GF-D8 (cell line): ENCODE results near the gene ABCC10.
"Not testable (repeated sequence)": the region's sequence is repeated elsewhere in the genome, so short reads cannot be mapped to it uniquely, and the experiment has no call there.

Source experiments
- DNase-seq: peaks from one replicate; lab custom pipeline; 2025; lab: John Stamatoyannopoulos, UW

The ABCC10 gene

DNA sequence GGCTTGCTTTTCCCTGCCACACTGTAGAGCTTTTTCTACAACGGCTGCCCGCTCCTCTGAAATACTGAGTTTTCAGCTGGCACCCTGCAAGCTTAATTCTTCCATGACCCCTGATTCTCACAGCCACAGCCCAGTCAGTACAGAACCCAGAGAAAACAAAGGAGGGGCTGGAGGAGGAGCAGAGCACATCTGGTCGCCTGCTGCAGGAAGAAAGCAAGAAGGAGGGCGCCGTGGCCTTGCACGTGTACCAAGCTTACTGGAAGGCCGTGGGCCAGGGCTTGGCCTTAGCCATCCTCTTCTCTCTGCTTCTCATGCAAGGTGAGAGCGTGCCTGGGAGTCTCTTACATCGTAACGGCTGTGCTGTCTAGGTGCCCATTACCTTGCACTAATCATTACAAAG, 16.7 kb downstream of the ABCC10 start:
- no peak for DNase-seq

DNA sequence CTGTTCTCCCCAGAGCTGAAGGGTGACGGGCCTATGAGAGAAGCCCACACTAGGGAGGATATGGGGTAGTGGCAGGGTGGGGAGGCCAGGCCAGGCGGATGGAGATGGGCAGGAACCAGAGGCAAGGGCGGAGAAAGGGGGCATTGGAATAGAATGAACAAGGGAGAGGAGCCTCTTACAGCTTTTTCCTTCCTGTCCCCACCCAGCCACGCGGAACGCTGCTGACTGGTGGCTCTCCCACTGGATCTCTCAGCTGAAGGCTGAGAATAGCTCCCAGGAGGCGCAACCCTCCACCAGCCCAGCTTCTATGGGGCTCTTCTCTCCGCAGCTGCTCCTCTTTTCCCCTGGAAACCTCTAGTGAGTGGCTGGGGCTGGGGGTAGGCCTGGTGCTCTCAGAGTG, 17.2 kb downstream of the ABCC10 start:
- no peak for DNase-seq

DNA sequence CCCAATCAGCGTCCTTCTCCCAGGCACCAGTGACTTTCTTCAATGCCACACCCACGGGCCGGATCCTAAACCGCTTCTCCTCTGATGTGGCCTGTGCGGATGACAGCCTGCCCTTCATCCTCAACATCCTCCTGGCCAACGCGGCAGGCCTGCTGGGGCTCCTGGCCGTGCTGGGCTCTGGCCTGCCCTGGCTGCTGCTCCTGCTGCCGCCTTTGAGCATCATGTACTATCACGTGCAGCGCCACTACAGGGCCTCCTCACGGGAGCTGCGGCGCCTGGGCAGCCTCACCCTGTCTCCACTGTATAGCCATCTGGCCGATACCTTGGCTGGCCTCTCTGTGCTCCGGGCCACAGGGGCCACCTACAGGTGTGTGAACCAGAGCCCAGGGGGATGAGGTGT, 18.2 kb downstream of the ABCC10 start:
- DNase-seq: no peak

DNA sequence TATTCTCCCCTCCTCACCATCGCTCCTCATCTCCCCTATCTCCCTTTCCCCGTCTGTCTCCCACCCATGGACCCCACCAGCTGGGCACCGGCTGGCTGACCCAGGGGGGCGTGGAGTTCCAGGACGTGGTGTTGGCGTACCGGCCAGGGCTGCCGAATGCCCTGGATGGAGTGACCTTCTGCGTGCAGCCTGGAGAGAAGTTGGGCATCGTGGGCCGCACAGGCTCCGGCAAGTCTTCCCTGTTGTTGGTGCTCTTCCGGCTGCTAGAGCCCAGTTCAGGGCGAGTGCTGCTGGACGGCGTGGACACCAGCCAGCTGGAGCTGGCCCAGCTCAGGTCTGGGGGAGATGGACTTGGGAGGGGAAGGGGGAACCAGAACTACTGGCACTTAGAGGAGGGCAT, 20.3 kb downstream of the ABCC10 start:
- no peak for DNase-seq

DNA sequence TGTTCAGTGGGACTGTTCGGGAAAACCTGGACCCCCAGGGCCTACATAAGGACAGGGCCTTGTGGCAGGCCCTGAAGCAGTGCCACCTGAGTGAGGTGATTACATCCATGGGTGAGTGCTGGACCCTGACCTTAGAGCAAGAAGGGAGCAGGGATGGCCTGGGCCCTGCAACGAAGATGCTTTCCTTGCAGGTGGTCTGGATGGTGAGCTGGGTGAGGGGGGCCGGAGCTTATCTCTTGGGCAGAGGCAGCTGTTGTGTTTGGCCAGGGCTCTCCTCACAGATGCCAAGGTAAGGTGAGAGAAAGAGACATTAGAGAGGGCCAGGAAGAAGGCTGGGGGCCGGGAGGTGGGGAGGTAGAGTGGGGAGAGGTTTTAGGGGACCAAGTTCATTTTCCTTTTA, 21.6 kb downstream of the ABCC10 start:
- no peak for DNase-seq

DNA sequence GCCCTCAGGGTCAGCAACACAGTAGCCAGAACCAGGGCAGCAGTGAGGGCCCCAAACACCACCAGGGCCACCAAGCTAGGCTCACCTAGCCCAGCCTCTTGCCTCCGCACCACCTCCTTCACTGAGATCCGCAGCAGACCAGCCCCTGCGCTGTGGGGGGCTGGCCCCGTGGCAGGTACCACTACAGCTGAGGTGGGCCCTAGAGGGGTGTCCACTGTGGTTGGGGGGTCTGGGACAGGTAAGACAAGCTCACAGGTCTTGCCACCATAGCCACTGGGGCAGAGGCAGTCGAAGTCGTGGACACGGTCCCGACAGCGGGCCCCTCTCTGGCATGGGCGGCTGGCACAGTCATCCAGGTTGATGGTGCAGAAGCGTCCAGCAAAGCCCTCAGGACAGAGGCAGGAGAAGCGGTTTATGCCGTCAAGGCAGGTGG, 23.4 kb downstream of the ABCC10 start:
- DNase-seq: no peak

- DNase-seq: no peak
Measured at GRCh38 chr6:43451348-43451747, 24.0 kb downstream of the ABCC10 start.

DNA sequence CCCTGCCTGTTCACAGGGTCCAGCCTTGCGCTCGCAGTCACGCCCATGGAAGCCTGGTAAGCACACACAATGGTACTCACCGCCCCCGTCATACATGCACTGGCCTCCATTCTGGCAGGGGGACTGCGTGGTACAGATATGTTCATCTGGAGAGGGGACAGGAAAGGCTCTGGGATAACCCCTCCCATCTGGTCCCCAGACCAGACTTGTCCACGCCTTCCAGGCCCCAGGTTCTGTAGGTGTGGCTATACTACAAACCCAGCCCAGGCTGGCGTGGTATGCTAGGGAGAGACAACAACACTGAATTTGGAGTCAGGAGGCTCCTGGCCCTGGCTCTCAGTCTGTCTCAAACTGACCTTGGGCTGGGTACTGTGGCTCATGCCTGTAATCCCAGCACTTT, 24.6 kb downstream of the ABCC10 start:
- DNase-seq: no peak

DNA sequence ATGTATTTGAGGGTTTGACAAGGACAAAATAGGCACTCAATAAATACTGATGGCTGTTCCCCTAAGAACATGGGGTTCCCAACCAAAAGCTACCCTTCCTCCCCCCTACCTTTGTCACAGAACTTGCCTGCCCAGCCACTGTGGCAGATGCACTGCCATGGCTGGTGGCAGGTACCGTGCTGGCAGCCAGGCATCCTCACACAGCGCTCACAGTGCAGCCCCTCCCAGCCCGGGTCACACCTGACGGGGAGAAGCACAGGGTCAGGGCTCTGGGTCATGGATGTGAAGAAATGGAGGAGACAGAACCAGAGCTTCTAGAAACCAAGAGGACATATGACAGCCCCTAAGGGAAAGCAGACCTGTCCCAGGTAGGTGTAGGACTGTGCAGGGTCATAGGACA, 25.6 kb downstream of the ABCC10 start:
- DNase-seq: no peak

DNA sequence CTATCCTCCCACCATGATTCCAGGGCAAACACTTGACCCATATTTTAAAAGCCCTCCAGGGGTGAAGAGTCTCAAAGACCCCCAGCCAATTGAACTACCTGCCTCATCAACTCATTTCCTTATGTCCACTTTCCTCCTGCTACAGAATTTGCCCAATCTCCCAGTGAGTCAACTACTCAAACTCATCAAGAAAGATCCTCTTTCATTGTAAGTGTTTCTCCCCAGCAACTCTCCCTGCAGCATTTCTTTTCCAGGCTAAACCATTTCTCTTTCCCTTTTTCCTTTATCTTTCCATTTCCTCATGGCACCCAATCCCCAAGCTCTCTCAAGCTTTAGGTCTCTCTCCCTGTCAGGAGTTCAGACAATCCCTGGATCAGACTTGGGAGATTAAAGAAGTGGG, 26.5 kb downstream of the ABCC10 start:
- no peak for DNase-seq

- DNase-seq: no peak
Measured at GRCh38 chr6:43454290-43454695, 27.0 kb downstream of the ABCC10 start.

GRCh38 chr6:43454696-43455530, 27.6 kb downstream of the ABCC10 start:
- DNase-seq: no peak

DNA sequence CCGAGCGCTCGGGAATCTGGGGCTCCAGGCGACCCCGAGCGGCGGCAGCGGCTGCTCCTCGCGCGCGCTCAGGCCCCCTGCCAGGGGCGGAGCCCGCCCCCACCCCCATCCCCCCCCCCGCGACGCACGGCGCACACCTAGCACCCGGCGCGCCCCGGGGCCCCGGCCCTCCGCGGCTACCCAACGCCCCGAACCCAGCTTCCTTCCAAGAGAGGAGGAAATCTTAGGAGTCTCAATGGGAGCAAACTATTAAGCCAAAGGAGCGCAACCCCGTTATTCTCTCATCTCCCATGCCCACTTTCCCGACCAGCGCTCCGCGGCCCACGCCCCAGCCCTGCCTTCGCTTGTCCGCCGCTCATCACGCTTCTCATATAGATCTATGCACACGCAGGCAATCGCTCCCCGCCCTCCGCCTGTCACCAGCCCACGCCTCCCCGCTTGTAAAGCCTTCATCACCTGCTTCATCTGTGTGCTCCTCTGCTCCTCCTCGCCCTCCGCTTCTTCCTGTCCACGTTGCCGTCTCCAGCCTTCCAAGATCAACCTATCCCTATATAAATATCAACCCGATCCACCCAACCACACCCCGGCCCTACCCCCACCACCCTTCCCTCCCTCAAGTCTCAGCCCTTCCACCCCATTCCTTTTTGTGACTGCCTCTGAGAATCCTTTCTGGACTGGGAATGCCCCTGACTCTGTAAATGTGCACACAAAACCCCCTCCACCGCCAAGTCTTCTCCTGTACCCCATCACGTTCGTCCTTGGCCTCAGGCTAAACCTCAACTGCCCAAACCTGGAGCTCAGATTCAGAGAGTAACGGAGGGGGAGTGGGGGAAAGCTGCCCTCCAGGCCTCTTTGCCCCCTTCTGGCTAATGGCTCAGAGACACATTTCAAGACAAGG, 28.4 kb downstream of the ABCC10 start, which contains the start of gene DLK2:
TSS of gene DLK2 (minus strand) at position 18 of the 898 bp plus-strand sequence. CDS start 723 bp downstream, outside the sequence.
- DNase-seq: no peak

DNA sequence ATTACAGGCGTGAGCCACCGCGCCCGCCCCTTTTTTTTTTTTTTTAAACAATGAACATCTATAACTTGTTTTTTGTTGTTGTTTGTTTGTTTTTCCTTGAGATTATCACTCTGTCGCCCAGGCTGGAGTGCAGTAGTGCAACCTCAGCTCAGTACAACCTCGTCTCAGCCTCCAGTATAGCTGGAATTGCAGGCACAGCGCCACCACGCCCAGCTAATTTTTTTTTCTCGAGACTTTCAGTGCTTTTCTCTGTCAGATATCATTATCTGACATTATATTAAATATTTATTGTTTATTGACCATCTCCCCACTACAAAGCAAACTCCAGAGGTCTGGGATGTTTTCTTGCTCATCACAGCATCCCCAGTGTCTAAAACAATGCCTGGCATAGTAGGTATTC, 30.3 kb downstream of the ABCC10 start:
- DNase-seq: no peak

GRCh38 chr6:43458154-43458553, 30.8 kb downstream of the ABCC10 start:
- not testable (repeated sequence) for DNase-seq

GRCh38 chr6:43459535-43459934, 32.2 kb downstream of the ABCC10 start:
- no peak for DNase-seq

DNA sequence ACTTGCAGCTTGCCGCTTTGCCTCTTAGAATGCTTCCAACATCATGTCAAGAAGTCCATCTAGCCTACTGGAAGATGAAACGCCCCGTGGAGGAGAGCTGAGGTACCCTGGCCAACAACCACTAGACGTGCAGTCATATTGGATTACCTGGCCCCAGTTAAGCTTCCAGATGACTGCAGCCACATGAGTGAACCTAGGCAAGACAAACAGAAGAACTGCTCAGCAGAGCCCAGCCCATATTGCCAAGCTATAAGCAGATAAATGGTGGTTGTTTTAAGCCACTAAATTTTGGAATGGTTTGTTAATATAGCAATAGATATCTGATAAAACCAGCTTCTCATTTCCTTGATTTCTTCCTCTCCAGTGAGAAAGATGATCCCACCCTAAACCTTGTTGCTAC, 32.7 kb downstream of the ABCC10 start:
- no peak for DNase-seq

DNA sequence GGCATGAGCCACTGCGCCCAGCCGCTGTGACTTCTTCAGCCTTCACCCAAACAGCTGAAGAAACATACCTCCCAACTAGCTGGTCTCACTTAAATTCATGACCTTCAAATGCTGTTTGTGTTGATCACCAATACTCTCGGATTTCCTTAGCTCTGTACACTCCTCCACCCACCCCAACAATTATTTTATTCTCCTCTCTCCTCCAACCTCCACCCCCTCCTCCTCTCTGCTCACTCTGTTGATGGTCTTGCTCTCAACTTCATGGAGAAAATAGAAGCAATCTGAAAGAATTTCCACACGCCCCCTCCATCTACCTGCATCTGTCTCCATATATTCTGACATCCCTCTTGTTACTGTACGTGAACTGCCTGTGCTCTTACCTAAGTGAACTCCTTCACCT, 34.6 kb downstream of the ABCC10 start:
- no peak for DNase-seq

DNA sequence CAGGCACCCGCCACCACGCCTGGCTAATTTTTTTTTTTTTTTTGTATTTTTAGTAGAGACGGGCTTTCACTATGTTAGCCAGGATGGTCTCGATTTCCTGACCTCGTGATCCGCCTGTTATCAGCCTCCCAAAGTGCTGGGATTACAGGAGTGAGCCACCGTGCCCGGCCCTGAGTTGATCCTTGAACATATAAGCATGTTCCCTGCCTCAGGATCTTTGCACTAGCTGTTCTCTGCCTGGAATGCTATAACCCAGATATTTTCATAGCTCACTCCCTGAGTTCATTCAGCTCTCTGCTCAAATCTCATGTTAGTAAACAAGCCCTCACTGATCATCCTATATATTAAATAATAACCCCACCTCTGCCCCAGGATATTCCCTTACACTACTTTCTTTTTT, 37.0 kb downstream of the ABCC10 start:
- no peak for DNase-seq

DNA sequence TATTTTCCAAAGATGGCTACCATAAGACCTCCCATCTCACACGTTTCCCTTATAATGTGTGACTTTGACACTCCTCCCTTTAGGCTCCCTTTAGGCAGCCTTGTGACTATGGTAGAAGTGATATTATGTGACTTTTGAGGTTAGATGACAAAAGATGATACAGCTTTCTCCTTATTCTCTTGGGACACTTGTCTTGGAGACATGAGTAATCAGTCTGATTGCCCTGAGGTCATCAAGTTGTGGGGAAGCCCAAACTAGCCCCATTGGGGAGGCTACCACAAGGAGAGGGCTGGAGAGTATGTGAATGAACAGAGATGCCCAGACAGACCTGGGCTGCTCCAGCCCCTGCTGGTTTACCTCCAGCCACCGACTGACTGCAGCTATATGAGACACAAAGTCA, 38.6 kb downstream of the ABCC10 start:
- no peak for DNase-seq

- not testable (repeated sequence) for DNase-seq
Measured at GRCh38 chr6:43467265-43467664, 39.9 kb downstream of the ABCC10 start.

GRCh38 chr6:43467752-43468151, 40.4 kb downstream of the ABCC10 start:
- no peak for DNase-seq

GRCh38 chr6:43468240-43468639, 40.9 kb downstream of the ABCC10 start:
- no peak for DNase-seq
